Liver (tissue), 3 donors: ENCODE results near the gene ADGRF3.
"Not testable (repeated sequence)": the region's sequence is repeated elsewhere in the genome, so short reads cannot be mapped to it uniquely, and the experiment has no call there.

Experiments used
- GABPA ChIP-seq, 2 donors: IDR thresholded peaks in 1 of 2; conservative IDR thresholded peaks in 1 of 2; 2 replicates each; pipeline ENCODE4 v1.6.1; 2016; ENCODE audit warnings: antibody characterized with exemption in 2 of 2, mild to moderate bottlenecking in 1 of 2, moderate library complexity in 1 of 2
- JUND ChIP-seq, 2 donors: IDR thresholded peaks; 2 replicates each; pipeline ENCODE4 v1.6.1; 2016; ENCODE audit warnings: antibody characterized with exemption in 2 of 2
- RAD21 ChIP-seq, 2 donors: IDR thresholded peaks; 2 replicates each; pipeline ENCODE4 v1.6.1; 2016; ENCODE audit warnings: antibody characterized with exemption in 2 of 2, mild to moderate bottlenecking in 2 of 2
- TF ChIP-seq, protein P1 (sequence below): fragments of 150-350 bp; IDR thresholded peaks from 2 replicates; pipeline ENCODE4 v1.5.1; 2017; ENCODE audit warnings: improper control_type of control experiment, low read depth, low read length; ENCODE audit not compliant: missing input control
- donor health status: healthy.
- donor health status: healthy.

DNA sequence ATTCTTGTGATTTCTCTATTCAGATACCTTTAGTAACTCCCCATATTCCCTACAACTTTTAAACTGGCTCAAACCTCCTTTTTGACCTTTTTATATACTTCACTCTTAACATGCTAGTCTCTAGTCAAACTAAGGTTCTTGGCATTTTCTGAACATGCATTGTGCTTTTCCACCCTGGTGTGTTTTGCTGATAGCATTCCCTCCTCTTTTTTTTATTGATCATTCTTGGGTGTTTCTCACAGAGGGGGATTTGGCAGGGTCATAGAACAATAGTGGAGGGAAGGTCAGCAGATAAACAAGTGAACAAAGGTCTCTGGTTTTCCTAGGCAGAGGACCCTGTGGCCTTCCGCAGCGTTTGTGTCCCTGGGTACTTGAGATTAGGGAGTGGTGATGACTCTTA, 23.1 kb upstream of the ADGRF3 start:
- not testable (repeated sequence) for TF ChIP-seq GABPA (IDR thresholded peaks at IDR 0.05 in 1 of 2, conservative IDR thresholded peaks at IDR 0.05 in 1 of 2); RAD21 (IDR thresholded peaks at IDR 0.05); JUND (IDR thresholded peaks at IDR 0.05)
- TF ChIP-seq, protein P1, sequence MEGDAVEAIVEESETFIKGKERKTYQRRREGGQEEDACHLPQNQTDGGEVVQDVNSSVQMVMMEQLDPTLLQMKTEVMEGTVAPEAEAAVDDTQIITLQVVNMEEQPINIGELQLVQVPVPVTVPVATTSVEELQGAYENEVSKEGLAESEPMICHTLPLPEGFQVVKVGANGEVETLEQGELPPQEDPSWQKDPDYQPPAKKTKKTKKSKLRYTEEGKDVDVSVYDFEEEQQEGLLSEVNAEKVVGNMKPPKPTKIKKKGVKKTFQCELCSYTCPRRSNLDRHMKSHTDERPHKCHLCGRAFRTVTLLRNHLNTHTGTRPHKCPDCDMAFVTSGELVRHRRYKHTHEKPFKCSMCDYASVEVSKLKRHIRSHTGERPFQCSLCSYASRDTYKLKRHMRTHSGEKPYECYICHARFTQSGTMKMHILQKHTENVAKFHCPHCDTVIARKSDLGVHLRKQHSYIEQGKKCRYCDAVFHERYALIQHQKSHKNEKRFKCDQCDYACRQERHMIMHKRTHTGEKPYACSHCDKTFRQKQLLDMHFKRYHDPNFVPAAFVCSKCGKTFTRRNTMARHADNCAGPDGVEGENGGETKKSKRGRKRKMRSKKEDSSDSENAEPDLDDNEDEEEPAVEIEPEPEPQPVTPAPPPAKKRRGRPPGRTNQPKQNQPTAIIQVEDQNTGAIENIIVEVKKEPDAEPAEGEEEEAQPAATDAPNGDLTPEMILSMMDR: not testable (repeated sequence)
